Measurements from ENCODE around the gene TRIM9. TPM values are rescaled to one million over a fixed set of nuclear protein-coding genes. Genes with fewer than 3 reads are reported as not detected.

Gene TRIM9
- total RNA-seq, 1 donor from 2014 or later: 40.2 TPM

DNA sequence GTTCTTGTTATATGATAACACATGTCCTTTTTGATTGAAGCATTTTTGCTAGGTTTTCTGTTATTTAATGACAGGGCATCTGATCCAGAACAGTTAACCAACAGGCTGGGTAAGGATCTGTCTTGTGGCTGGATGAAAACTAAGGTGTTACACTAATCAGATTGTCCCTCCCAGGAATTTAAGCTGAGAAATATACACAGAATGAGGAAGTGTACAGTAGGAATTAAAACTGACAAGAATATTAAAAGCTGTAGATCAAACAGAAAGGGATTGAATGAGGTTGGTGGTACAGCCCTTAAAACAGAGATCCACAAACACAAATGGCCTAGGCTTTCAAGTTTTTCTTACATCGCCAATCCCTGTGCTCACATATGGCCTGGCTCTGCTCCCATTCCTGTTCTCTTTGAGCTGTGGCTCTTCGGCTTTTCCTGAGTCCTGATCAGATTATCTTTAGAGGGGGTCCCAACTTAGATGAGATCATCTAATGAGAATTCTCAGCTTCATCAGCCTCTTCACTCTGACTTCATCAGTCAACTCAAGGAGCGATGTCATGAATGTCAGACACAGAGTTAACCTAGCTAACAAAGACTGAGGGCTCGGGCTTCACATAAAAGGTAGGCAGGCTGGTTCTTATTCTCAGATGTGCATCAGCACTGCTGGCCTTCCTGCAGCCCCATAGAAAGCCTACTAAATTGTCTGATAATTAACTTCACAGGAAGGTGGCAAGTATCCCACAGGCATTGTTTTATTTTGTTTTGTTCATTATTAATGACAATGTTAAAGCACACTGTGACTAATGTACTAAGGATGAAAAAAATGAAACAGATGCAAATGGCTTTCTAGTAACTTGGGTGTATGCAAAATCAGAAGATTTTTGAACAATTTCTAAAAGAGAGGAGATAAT is 162.1 kb downstream of the TRIM9 start:
- DNase-seq: no peak

DNA sequence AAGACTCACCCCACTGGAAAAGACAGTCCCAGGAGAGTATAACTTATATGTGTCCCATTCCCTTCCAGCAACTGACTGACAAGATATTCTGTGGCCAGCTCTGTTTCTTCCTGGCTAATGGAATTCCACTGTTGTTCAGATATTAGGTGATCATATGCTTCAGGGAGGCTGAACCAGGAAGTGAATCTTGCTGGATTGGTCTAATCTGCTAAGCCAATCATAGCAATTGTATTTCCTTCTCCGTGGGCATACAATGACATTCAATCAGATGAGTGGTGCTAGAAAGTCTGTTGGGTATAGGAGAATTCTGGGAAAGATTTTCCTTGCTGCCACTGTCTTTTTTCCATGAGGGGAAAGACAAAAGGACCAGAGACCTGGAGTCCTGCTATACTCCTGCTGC is 162.7 kb downstream of the TRIM9 start:
- no peak for DNase-seq

DNA sequence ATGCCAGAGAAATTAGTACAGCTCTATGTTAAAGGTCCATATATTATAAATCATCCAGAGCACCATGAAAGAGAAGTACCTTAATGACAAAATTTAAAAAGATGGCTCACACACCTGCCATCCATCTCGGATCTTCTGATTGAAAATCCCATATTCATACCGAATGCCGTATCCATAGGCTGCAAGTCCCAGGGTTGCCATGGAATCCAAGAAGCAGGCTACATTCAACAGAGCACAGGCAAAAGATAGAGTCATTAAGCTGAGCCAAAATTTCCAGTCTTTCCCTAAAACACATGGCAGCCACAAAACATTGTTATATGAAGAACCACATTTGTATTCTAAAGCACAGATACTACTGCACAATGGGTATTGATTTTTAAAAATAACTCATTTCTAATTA is 163.3 kb downstream of the TRIM9 start:
- DNase-seq: no peak

DNA sequence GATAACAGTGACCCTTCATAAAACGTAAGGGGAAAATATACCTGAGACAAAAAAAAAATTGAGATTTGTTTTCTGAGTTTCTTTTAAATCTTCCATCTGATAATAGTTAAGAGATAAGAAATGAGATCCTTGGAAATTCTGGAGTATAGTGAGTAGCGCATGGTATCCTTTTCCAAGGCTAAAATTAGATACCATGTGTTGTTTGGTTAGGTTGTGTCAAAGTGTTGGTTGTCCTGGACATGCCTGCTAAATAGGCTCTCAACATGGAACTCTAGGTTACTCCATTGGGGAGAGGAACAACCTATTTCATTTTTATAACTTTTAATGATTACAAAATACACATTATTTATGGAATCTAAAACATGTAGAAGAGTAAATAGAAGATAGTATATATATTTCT is 165.4 kb downstream of the TRIM9 start:
- DNase-seq: no peak

DNA sequence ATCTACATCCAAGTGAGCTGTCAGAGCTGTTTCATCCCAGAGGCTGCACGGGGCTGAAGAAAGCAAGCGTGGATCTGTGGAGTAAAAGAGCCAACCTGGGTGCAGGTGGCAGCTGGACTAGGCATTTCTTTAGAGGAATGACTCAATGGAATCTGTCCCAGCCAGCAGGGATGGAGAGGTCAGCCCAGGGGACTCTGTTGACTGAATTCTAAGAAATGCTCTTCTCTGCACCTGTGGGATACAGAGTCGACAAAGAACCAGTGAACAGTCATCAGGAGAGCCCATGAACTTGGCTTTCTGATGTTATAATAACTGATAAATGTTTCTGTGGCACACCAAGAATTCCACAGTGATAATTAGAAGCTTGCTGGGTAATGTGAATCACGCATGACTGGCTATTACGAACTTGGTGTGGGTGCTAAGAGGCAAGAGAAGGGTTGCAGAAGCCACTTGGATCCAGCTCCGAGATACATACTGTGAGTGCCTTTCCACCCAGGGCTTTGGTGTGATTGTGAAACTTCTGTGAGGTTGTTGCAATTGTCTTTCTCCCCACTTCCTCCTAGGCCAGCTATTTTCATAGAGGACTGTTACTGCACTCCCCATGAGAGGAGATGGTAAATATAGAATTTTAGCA is 166.8 kb downstream of the TRIM9 start:
- DNase-seq: no peak

DNA sequence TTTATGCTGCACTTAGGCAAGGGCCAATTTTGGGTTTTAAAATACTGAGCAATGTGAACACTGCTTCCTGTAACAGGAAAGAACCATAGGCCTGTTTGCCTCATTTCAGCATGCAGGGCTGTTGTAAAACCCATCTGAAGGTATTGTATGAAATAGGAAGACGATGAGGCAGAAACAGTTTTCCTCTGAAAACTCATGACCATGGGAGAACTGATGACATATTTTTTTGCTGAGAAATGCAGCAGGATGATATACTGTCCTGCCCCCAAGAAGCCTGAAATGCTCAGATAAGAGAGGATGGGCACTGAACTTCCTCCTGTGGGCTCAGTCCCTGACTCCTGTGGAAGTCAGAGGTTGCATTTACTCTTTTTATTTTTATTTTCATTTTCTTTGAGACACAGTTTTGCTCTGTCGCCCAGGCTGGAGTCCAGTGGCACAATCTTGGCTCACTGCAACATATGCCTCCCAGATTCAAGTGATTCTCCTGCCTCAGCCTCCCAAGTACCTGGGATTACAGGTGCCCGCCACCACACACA is 168.0 kb downstream of the TRIM9 start:
- no peak for DNase-seq

Other genes starting within 250 kb of the TRIM9 start
- gene ABHD12B, start 223.1 kb downstream of the TRIM9 start, total RNA-seq: not detected
- 9.4 TPM for gene PYGL, start 150.6 kb downstream of the TRIM9 start, total RNA-seq
- 32.0 TPM for gene TMX1, start 145.1 kb upstream of the TRIM9 start, total RNA-seq